WTC11 (cell line): ENCODE results near the gene TPGS1. TPM values are rescaled to one million over a fixed set of nuclear protein-coding genes. Genes with fewer than 3 reads are reported as not detected.

Experiments used
- ATAC-seq: fragments of 200-7000 bp; cut with Tn5 transposase; 2 replicates; pipeline ENCODE4 v1.10.0; 2021; ENCODE audit warnings: mild to moderate bottlenecking, moderate library complexity
- CTCF ChIA-PET: fragments of 300-600 bp; sonication (Branson Sonifier 250); formaldehyde crosslinking; loops from one replicate; lab custom pipeline; 2021; ENCODE audit warnings: antibody characterized with exemption; lab: Charles Lee
- POLR2A ChIA-PET: fragments of 350-600 bp; sonication (Branson Sonifier 250); formaldehyde crosslinking; loops from one replicate; lab custom pipeline; 2021; ENCODE audit warnings: antibody characterized with exemption; lab: Charles Lee
- DNase-seq: peaks from one replicate; pipeline ENCODE4 v3.0.0; 2021; ENCODE audit warnings: low spot score
- H3K27ac Mint-ChIP-seq: 2 replicates; pipeline ENCODE4 v1.8.0; 2021; ENCODE audit warnings: mixed read lengths
- H3K27me3 Mint-ChIP-seq: 2 replicates; pipeline ENCODE4 v1.8.0; 2021; ENCODE audit warnings: low read depth, mild to moderate bottlenecking, moderate library complexity, mixed read lengths
- H3K36me3 Mint-ChIP-seq: 2 replicates; pipeline ENCODE4 v1.8.0; 2021; ENCODE audit warnings: mixed read lengths
- H3K4me1 Mint-ChIP-seq: 2 replicates; pipeline ENCODE4 v1.8.0; 2022; ENCODE audit warnings: mixed read lengths
- H3K4me3 Mint-ChIP-seq: 2 replicates; pipeline ENCODE4 v1.8.0; 2021; ENCODE audit warnings: mild to moderate bottlenecking, moderate library complexity, mixed read lengths
- H3K9me3 Mint-ChIP-seq: 2 replicates; pipeline ENCODE4 v1.8.0; 2021; ENCODE audit warnings: mixed read lengths
- CTCF ChIP-seq: fragments of 200-600 bp; IDR thresholded peaks from 2 replicates; pipeline ENCODE4 v1.8.0; 2022; ENCODE audit warnings: antibody characterized with exemption
- E2F1 ChIP-seq: sonication (generic); formaldehyde crosslinking; IDR thresholded peaks from 2 replicates; pipeline ENCODE4 v1.8.0; 2022; ENCODE audit warnings: mild to moderate bottlenecking, missing genetic modification reagents
- FOXP4 ChIP-seq: sonication (generic); formaldehyde crosslinking; IDR thresholded peaks from 2 replicates; pipeline ENCODE4 v1.8.0; 2022; ENCODE audit warnings: mild to moderate bottlenecking, missing genetic modification reagents
- KAT7 ChIP-seq: sonication (generic); formaldehyde crosslinking; IDR thresholded peaks from 2 replicates; pipeline ENCODE4 v1.8.1; 2023; ENCODE audit warnings: missing genetic modification reagents, mild to moderate bottlenecking, borderline replicate concordance
- MAX ChIP-seq: sonication (generic); formaldehyde crosslinking; IDR thresholded peaks from 2 replicates; pipeline ENCODE4 v1.8.0; 2022; ENCODE audit warnings: mild to moderate bottlenecking, missing genetic modification reagents
- TEAD1 ChIP-seq: sonication (generic); formaldehyde crosslinking; IDR thresholded peaks from 2 replicates; pipeline ENCODE4 v1.8.0; 2022; ENCODE audit warnings: mild to moderate bottlenecking, missing genetic modification reagents
- USF2 ChIP-seq: sonication (generic); formaldehyde crosslinking; IDR thresholded peaks from 2 replicates; pipeline ENCODE4 v1.8.1; 2023; ENCODE audit warnings: mild to moderate bottlenecking, missing genetic modification reagents, moderate library complexity
- ZNF416 ChIP-seq: fragments of 250-450 bp; sonication (Bioruptor Pico); IDR thresholded peaks from 2 replicates; pipeline ENCODE4 v1.9.0; 2021; ENCODE audit warnings: mild to moderate bottlenecking, inconsistent platforms
- ZNF532 ChIP-seq: fragments of 250-450 bp; sonication (Bioruptor Pico); IDR thresholded peaks from 2 replicates; pipeline ENCODE4 v1.9.0; 2021; ENCODE audit warnings: mild to moderate bottlenecking, borderline replicate concordance
- total RNA-seq: library from RNA; stranded (reverse); gene quantifications from 3 replicates; pipeline ENCODE4 v1.2.3, GENCODE V29; 2021
- TF ChIP-seq, protein P1 (sequence below): fragments of 250-450 bp; sonication (Bioruptor Pico); IDR thresholded peaks from 2 replicates; pipeline ENCODE4 v1.8.0; 2021; ENCODE audit warnings: mild to moderate bottlenecking
- TF ChIP-seq, protein P2 (sequence below): sonication (generic); formaldehyde crosslinking; IDR thresholded peaks from 2 replicates; pipeline ENCODE4 v1.8.1; 2022; ENCODE audit warnings: missing genetic modification reagents, borderline replicate concordance
- TF ChIP-seq, protein P3 (sequence below): sonication (generic); formaldehyde crosslinking; IDR thresholded peaks from 2 replicates; pipeline ENCODE4 v1.8.0; 2023; ENCODE audit warnings: missing genetic modification reagents, mild to moderate bottlenecking, borderline replicate concordance
- TF ChIP-seq, protein P4 (sequence below): fragments of 250-450 bp; sonication (Bioruptor Pico); IDR thresholded peaks from 2 replicates; pipeline ENCODE4 v1.9.0; 2021; ENCODE audit warnings: mild to moderate bottlenecking

The TPGS1 gene
- total RNA-seq, 1 experiment from 2014 or later, result 18.8 TPM

- TF ChIP-seq, protein P1, sequence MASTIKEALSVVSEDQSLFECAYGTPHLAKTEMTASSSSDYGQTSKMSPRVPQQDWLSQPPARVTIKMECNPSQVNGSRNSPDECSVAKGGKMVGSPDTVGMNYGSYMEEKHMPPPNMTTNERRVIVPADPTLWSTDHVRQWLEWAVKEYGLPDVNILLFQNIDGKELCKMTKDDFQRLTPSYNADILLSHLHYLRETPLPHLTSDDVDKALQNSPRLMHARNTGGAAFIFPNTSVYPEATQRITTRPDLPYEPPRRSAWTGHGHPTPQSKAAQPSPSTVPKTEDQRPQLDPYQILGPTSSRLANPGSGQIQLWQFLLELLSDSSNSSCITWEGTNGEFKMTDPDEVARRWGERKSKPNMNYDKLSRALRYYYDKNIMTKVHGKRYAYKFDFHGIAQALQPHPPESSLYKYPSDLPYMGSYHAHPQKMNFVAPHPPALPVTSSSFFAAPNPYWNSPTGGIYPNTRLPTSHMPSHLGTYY (CRISPR knock-in tag), result no peak
- no peak for TF ChIP-seq KAT7 (CRISPR knock-in tag)
Measured at GRCh38 chr19:478976-479375, 28.3 kb upstream of the TPGS1 start (continued).

GRCh38 chr19:480016-480855 is 27.1 kb upstream of the TPGS1 start:
- Mint-ChIP-seq H3K9me3 (peaks cover 23% of the 10 kb centered on the region), H3K36me3 (peaks cover 8% of the 10 kb centered on the region), H3K27me3 (peaks cover 14% of the 10 kb centered on the region; the same call in 1 of the 2 replicates), H3K4me3 (no peak overlapping the region), H3K27ac (no peak overlapping the region), H3K4me1 (no peaks in the 10 kb centered on the region; the same call in 1 of the 2 replicates)
- POLR2A ChIA-PET, result interaction anchor here (1.0 kb wide), 1 partner anchor 8 kb away, joined by 3 read pairs; no protein-coding TSS in a partner anchor
- ATAC-seq, result peak; percentile 75
- TF ChIP-seq, protein P2, sequence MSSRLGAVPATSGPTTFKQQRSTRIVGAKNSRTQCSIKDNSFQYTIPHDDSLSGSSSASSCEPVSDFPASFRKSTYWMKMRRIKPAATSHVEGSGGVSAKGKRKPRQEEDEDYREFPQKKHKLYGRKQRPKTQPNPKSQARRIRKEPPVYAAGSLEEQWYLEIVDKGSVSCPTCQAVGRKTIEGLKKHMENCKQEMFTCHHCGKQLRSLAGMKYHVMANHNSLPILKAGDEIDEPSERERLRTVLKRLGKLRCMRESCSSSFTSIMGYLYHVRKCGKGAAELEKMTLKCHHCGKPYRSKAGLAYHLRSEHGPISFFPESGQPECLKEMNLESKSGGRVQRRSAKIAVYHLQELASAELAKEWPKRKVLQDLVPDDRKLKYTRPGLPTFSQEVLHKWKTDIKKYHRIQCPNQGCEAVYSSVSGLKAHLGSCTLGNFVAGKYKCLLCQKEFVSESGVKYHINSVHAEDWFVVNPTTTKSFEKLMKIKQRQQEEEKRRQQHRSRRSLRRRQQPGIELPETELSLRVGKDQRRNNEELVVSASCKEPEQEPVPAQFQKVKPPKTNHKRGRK (CRISPR knock-in tag), result peak; percentile 92; the same call in 1 of the 2 replicates
- TF ChIP-seq E2F1 (CRISPR knock-in tag) (no peak), MAX (CRISPR knock-in tag) (peak; percentile 73), ZNF532 (CRISPR knock-in tag) (no peak), TEAD1 (no peak), FOXP4 (CRISPR knock-in tag) (no peak), USF2 (CRISPR knock-in tag) (peak; percentile 68), CTCF (peak; percentile 58), ZNF416 (CRISPR knock-in tag) (no peak)
- TF ChIP-seq, protein P3, sequence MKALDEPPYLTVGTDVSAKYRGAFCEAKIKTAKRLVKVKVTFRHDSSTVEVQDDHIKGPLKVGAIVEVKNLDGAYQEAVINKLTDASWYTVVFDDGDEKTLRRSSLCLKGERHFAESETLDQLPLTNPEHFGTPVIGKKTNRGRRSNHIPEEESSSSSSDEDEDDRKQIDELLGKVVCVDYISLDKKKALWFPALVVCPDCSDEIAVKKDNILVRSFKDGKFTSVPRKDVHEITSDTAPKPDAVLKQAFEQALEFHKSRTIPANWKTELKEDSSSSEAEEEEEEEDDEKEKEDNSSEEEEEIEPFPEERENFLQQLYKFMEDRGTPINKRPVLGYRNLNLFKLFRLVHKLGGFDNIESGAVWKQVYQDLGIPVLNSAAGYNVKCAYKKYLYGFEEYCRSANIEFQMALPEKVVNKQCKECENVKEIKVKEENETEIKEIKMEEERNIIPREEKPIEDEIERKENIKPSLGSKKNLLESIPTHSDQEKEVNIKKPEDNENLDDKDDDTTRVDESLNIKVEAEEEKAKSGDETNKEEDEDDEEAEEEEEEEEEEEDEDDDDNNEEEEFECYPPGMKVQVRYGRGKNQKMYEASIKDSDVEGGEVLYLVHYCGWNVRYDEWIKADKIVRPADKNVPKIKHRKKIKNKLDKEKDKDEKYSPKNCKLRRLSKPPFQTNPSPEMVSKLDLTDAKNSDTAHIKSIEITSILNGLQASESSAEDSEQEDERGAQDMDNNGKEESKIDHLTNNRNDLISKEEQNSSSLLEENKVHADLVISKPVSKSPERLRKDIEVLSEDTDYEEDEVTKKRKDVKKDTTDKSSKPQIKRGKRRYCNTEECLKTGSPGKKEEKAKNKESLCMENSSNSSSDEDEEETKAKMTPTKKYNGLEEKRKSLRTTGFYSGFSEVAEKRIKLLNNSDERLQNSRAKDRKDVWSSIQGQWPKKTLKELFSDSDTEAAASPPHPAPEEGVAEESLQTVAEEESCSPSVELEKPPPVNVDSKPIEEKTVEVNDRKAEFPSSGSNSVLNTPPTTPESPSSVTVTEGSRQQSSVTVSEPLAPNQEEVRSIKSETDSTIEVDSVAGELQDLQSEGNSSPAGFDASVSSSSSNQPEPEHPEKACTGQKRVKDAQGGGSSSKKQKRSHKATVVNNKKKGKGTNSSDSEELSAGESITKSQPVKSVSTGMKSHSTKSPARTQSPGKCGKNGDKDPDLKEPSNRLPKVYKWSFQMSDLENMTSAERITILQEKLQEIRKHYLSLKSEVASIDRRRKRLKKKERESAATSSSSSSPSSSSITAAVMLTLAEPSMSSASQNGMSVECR, result 0 out of 2 replicates have a peak, but pooled peaks have one; percentile 40
- TF ChIP-seq, protein P4, sequence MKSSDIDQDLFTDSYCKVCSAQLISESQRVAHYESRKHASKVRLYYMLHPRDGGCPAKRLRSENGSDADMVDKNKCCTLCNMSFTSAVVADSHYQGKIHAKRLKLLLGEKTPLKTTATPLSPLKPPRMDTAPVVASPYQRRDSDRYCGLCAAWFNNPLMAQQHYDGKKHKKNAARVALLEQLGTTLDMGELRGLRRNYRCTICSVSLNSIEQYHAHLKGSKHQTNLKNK (CRISPR knock-in tag), result no peak
- DNase-seq, result peak; percentile 81
- CTCF ChIA-PET, result interaction anchor here (0.6 to 2.3 kb wide), 17 partner anchors 9 to 132 kb away, joined by 3 to 15 read pairs (median 6); partner anchors contain the start of genes C2CD4C and SHC2
